ENCODE measurements around the gene STX2. TPM values are rescaled to one million over a fixed set of nuclear protein-coding genes. Genes with fewer than 3 reads are reported as not detected.

STX2 gene
- polyA plus RNA-seq, 1 donor (not counting 4 experiments of a cell fraction or from before 2014, with no cell fraction given), result 24.1 TPM

DNA sequence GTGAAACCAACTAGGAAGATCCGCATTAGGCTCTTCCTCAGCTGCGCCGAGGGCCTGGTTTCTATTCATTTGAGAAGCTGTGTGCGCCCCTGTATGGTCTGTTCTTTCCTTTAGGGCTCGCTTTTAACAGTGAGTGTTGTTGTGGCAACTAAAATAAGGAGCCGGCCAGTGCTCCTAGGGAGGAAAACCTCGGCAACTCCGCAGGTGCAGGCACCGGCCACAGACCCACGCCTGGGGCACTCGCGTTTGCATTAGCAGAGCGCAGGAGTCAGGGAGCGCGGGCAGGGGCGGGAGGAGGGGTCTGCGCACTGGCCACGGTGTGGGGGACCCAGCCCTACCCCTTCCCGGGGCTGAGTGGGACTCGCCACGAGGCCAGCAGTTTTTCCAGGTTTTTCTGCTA lies 50.5 kb downstream of the STX2 start:
- Histone ChIP-seq H3K9ac (ENCODE audit: control insufficient read depth, extremely low read depth, insufficient read depth, low read length) (peak overlapping the region; percentile 70), H3K4me2 (ENCODE audit: control insufficient read depth, extremely low read depth, insufficient read depth, low read depth, low read length) (peak overlapping the region; percentile 79), H3K4me1 (ENCODE audit: control insufficient read depth, extremely low read depth, insufficient read depth, low read length) (peaks cover 16% of the 10 kb centered on the region), H2AFZ (ENCODE audit: control insufficient read depth, low read length) (peak overlapping the region; percentile 4), H3K36me3 (ENCODE audit: control insufficient read depth in 2 of 2, extremely low read depth in 1 of 2, insufficient read depth in 2 of 2, low read length in 2 of 2) (peaks cover 5 to 7% of the 10 kb centered on the region in 2 experiments), H3K4me3 (ENCODE audit: control insufficient read depth in 2 of 3, extremely low read depth in 1 of 3, insufficient read depth in 2 of 3, low read depth in 1 of 3, low read length in 3 of 3) (peak overlapping the region in 1 of 3 experiments; percentile 1), H3K9me1 (ENCODE audit: control insufficient read depth, extremely low read depth, insufficient read depth, low read length) (no peaks in the 10 kb centered on the region), H3K27ac (ENCODE audit: control insufficient read depth, insufficient read depth, low read length) (peak overlapping the region; percentile 78), H3K9me3 (ENCODE audit: control insufficient read depth, low read depth, low read length) (no peaks in the 10 kb centered on the region), H4K20me1 (ENCODE audit: control insufficient read depth, extremely low read depth, insufficient read depth, low read length) (no peaks in the 10 kb centered on the region), H3K27me3 (ENCODE audit: control insufficient read depth, extremely low read depth, insufficient read depth, low read length) (no peaks in the 10 kb centered on the region), H3K79me2 (ENCODE audit: control insufficient read depth, insufficient read depth, low read length) (no peaks in the 10 kb centered on the region)
- TF ChIP-seq EZH2 (IDR thresholded peaks at IDR 0.05; ENCODE audit: low read length), result no peak
- TF ChIP-seq, protein P1, sequence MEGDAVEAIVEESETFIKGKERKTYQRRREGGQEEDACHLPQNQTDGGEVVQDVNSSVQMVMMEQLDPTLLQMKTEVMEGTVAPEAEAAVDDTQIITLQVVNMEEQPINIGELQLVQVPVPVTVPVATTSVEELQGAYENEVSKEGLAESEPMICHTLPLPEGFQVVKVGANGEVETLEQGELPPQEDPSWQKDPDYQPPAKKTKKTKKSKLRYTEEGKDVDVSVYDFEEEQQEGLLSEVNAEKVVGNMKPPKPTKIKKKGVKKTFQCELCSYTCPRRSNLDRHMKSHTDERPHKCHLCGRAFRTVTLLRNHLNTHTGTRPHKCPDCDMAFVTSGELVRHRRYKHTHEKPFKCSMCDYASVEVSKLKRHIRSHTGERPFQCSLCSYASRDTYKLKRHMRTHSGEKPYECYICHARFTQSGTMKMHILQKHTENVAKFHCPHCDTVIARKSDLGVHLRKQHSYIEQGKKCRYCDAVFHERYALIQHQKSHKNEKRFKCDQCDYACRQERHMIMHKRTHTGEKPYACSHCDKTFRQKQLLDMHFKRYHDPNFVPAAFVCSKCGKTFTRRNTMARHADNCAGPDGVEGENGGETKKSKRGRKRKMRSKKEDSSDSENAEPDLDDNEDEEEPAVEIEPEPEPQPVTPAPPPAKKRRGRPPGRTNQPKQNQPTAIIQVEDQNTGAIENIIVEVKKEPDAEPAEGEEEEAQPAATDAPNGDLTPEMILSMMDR (optimal IDR thresholded peaks at IDR 0.05 in 1 of 3, IDR thresholded peaks at IDR 0.05 in 1 of 3, conservative IDR thresholded peaks at IDR 0.05 in 1 of 3; ENCODE audit: extremely low read depth in 1 of 3, insufficient read depth in 2 of 3, low read length in 3 of 3), result no peak
- no peak for DNase-seq (ENCODE audit: low read depth, low spot score)
- no peak for FAIRE-seq
- dilution Hi-C loops (cut with MboI; ENCODE audit: extremely low pct_ligation_motif_present, low sequenced_read_pairs), result no loop called here

DNA sequence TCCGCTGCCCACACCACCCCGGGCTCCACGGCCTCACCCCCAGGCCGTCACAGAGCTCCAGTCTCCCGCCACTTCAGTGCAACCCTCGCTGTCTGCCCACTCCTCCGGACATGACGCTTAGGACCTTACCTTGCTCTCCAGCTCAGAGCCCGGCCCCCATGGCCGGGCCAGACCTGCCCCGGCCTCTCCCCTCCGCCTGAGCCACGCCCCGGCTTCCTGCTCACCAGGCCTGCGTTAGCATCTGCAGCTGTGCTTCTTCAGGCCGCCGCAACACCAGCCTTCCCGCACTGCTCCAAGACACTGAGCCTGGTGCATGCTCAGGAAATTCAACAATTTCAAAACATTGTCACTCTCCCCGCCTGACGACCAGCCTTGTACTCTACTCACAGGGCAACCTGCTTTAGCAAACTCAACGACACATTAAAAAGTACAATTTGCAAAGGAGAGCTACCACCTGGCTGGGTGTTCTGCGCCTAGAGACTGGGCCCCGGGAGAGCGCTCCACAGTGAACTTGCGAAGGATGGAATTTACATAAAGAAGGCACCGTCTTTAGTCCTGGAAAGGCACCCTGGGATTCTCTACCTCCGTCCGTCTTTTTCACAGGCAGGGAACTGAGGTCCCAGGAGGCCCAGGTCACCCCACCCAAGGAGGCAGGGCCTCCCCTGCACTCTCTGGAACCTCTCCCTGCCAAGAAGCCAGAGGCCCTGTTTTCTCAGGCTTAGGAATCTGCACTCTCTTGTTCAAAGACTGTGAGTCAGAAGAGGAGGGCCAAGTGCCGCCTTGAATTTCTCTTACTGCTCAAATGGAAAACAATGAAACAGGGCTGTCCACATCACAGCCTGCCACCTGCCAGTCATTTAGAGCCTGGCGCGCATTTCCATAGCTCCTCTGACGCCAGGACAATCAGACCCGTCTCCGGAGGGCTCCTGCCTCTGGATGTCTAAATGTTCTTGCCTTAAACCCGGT lies 51.3 kb downstream of the STX2 start:
- H4K20me1 ChIP-seq (ENCODE audit: control insufficient read depth, extremely low read depth, insufficient read depth, low read length), result no peaks in the 10 kb centered on the region
- peak overlapping the region; percentile 78 for H3K27ac ChIP-seq (ENCODE audit: control insufficient read depth, insufficient read depth, low read length)
- H3K9me3 ChIP-seq (ENCODE audit: control insufficient read depth, low read depth, low read length), result no peaks in the 10 kb centered on the region
- H3K4me2 ChIP-seq (ENCODE audit: control insufficient read depth, extremely low read depth, insufficient read depth, low read depth, low read length), result peak overlapping the region; percentile 79
- peaks cover 2 to 5% of the 10 kb centered on the region in 2 experiments for H3K36me3 ChIP-seq (ENCODE audit: control insufficient read depth in 2 of 2, extremely low read depth in 1 of 2, insufficient read depth in 2 of 2, low read length in 2 of 2)
- H3K9me1 ChIP-seq (ENCODE audit: control insufficient read depth, extremely low read depth, insufficient read depth, low read length), result no peaks in the 10 kb centered on the region
- no peaks in the 10 kb centered on the region for H3K79me2 ChIP-seq (ENCODE audit: control insufficient read depth, insufficient read depth, low read length)
- peak overlapping the region; percentile 62 for H2AFZ ChIP-seq (ENCODE audit: control insufficient read depth, low read length)
- H3K4me3 ChIP-seq (ENCODE audit: control insufficient read depth in 2 of 3, extremely low read depth in 1 of 3, insufficient read depth in 2 of 3, low read depth in 1 of 3, low read length in 3 of 3), result peak overlapping the region in 2 of 3 experiments; percentile 33 to 41
- TF ChIP-seq, protein P1 (optimal IDR thresholded peaks at IDR 0.05 in 1 of 3, IDR thresholded peaks at IDR 0.05 in 1 of 3, conservative IDR thresholded peaks at IDR 0.05 in 1 of 3; ENCODE audit: extremely low read depth in 1 of 3, insufficient read depth in 2 of 3, low read length in 3 of 3), result peak in 1 of 3 experiments; percentile 5
- no peak for TF ChIP-seq EZH2 (IDR thresholded peaks at IDR 0.05; ENCODE audit: low read length)
- DNase-seq (ENCODE audit: low read depth, low spot score) (no peak), FAIRE-seq (peak; percentile 96)
- peak overlapping the region; percentile 70 for H3K9ac ChIP-seq (ENCODE audit: control insufficient read depth, extremely low read depth, insufficient read depth, low read length)
- dilution Hi-C loops (cut with MboI; ENCODE audit: extremely low pct_ligation_motif_present, low sequenced_read_pairs), result no loop called here
- H3K27me3 ChIP-seq (ENCODE audit: control insufficient read depth, extremely low read depth, insufficient read depth, low read length), result no peaks in the 10 kb centered on the region
- peaks cover 16% of the 10 kb centered on the region for H3K4me1 ChIP-seq (ENCODE audit: control insufficient read depth, extremely low read depth, insufficient read depth, low read length)
